ENCODE data around the gene TLCD3B. TPM values are rescaled to one million over a fixed set of nuclear protein-coding genes. Genes with fewer than 3 reads are reported as not detected.

Gene TLCD3B
- total RNA-seq, 1 experiment from 2014 or later: 20.9 TPM

DNA sequence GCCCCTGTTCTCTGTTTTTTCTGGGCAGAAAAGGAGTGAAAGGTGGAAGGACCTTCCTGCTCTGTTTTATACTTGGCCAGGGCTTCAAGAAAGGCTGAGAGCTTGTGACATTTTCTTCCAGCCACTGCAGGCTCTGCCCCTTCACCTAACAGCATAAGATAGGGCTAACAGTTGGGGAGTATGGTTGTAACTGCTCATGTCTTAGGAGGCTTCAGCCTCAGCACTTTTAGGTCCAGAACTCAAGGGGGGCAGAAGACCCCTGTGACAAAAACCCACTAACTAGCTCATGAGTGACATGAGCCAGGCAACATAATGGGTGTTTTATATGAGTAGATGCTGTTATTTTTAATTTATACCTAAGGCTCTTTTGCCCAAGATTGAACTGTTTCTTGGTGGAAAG lies 39.4 kb upstream of the TLCD3B start:
- Histone ChIP-seq H3K79me1 (ENCODE audit: insufficient read depth, low read depth, low read length, poor library complexity, severe bottlenecking) (peaks cover 7% of the 10 kb centered on the region), H2BK120ac (ENCODE audit: low read depth, low read length, poor library complexity, severe bottlenecking) (no peak overlapping the region), H2BK5ac (ENCODE audit: insufficient read length, low read length) (no peak overlapping the region), H3K9ac (ENCODE audit: extremely low read depth, insufficient read length, low read length) (no peak overlapping the region), H4K8ac (replicated peaks; ENCODE audit: insufficient read length, low read depth, low read length) (no peak overlapping the region), H3K4ac (ENCODE audit: low read depth, low read length) (no peak overlapping the region), H3K9me3 (ENCODE audit: control insufficient read depth, low read depth, low read length) (no peaks in the 10 kb centered on the region), H4K91ac (ENCODE audit: insufficient read length, low read depth, low read length) (no peak overlapping the region), H3T11ph (ENCODE audit: low read length) (no peak overlapping the region), H3K4me2 (ENCODE audit: insufficient read depth, insufficient read length, low read length) (no peak overlapping the region), H3K23ac (ENCODE audit: insufficient read length, low read depth, low read length) (no peak overlapping the region), H3K4me1 (ENCODE audit: insufficient read depth, low read length) (no peaks in the 10 kb centered on the region; the same call in 1 of the 2 replicates), H4K5ac (ENCODE audit: insufficient read length, low read depth, low read length) (no peak overlapping the region), H2AK5ac (ENCODE audit: insufficient read length, low read length) (no peak overlapping the region), H3K27ac (ENCODE audit: insufficient read length, low read depth, low read length) (no peak overlapping the region), H2BK15ac (ENCODE audit: low read depth, low read length) (no peak overlapping the region), H4K20me1 (ENCODE audit: control insufficient read depth, insufficient read depth, insufficient read length) (no peaks in the 10 kb centered on the region), H3K79me2 (ENCODE audit: insufficient read depth, low read length) (peaks cover 12% of the 10 kb centered on the region; the same call in 1 of the 2 replicates), H3K14ac (ENCODE audit: insufficient read depth, low read length) (no peak overlapping the region), H3K27me3 (ENCODE audit: insufficient read depth, low read length) (no peaks in the 10 kb centered on the region), H2AFZ (ENCODE audit: low read length) (no peak overlapping the region), H3K23me2 (ENCODE audit: insufficient read length, low read depth, low read length, poor library complexity, severe bottlenecking) (peaks cover 5% of the 10 kb centered on the region), H2BK20ac (ENCODE audit: low read depth, low read length, poor library complexity, severe bottlenecking) (no peak overlapping the region), H3K56ac (ENCODE audit: insufficient read length, low read depth, low read length) (no peak overlapping the region), H2BK12ac (ENCODE audit: insufficient read length, low read depth, low read length) (no peak overlapping the region), H3K18ac (ENCODE audit: insufficient read length, low read depth, low read length) (no peak overlapping the region)
- Mint-ChIP-seq H3K9me3 (no peaks in the 10 kb centered on the region; a peak in 1 of 5 replicates), H3K27me3 (ENCODE audit: low read depth) (no peaks in the 10 kb centered on the region; the same call in 1 of the 2 replicates), H3K4me3 (no peak overlapping the region), H3K4me1 (peaks cover 13 to 27% of the 10 kb centered on the region in 2 experiments), H3K36me3 (ENCODE audit: insufficient read depth in 1 of 3, low read depth in 3 of 3) (peaks cover 51 to 72% (median 58%) of the 10 kb centered on the region in 3 experiments), H3K27ac (no peak overlapping the region)
- DNase-seq: no peak
- TF ChIP-seq, protein P1, sequence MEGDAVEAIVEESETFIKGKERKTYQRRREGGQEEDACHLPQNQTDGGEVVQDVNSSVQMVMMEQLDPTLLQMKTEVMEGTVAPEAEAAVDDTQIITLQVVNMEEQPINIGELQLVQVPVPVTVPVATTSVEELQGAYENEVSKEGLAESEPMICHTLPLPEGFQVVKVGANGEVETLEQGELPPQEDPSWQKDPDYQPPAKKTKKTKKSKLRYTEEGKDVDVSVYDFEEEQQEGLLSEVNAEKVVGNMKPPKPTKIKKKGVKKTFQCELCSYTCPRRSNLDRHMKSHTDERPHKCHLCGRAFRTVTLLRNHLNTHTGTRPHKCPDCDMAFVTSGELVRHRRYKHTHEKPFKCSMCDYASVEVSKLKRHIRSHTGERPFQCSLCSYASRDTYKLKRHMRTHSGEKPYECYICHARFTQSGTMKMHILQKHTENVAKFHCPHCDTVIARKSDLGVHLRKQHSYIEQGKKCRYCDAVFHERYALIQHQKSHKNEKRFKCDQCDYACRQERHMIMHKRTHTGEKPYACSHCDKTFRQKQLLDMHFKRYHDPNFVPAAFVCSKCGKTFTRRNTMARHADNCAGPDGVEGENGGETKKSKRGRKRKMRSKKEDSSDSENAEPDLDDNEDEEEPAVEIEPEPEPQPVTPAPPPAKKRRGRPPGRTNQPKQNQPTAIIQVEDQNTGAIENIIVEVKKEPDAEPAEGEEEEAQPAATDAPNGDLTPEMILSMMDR (conservative IDR thresholded peaks at IDR 0.05): no peak

Measured in H9 (cell line).